DND-41 (cell line): ENCODE measurements around the gene CRACR2B.

ENCODE experiments used
- ATAC-seq: fragments of 200-7000 bp; cut with Tn5 transposase; 3 replicates; pipeline ENCODE4 v1.9.1; 2021; ENCODE audit warnings: low read depth; ENCODE audit not compliant: insufficient read depth
- DNase-seq: peaks from one replicate; pipeline ENCODE4 v3.0.0-alpha.2; 2020
- H2AFZ ChIP-seq: 2 replicates; pipeline ENCODE4 v1.6.0; 2012; ENCODE audit warnings: low read depth, low read length
- H3K27ac ChIP-seq: 2 replicates; pipeline ENCODE4 v1.5.1; 2012; ENCODE audit warnings: low read length, inconsistent platforms
- H3K27me3 ChIP-seq: fragments of 200-600 bp; sonication (generic); 2 replicates; pipeline ENCODE4 v1.6.0; 2012; ENCODE audit warnings: low read length, mild to moderate bottlenecking, inconsistent platforms; ENCODE audit not compliant: insufficient read depth, poor library complexity
- H3K36me3 ChIP-seq: 2 replicates; pipeline ENCODE4 v1.5.1; 2012; ENCODE audit warnings: low read length, inconsistent platforms; ENCODE audit not compliant: insufficient read depth
- H3K4me1 ChIP-seq: 2 replicates; pipeline ENCODE4 v1.5.1; 2012; ENCODE audit warnings: mild to moderate bottlenecking, low read length; ENCODE audit not compliant: insufficient read depth
- H3K4me2 ChIP-seq: 2 replicates; pipeline ENCODE4 v1.6.0; 2012; ENCODE audit warnings: mild to moderate bottlenecking, moderate library complexity, low read length, inconsistent platforms; ENCODE audit not compliant: insufficient read depth
- H3K4me3 ChIP-seq, 2 experiments: fragments of 200-600 bp in 1 of 2; shearing (Covaris generic) in 1 of 2; 2 replicates each; pipeline ENCODE4 v1.5.1; 2012 to 2016; ENCODE audit warnings: inconsistent platforms in 2 of 2, low read length in 2 of 2, mild to moderate bottlenecking in 2 of 2, low read depth in 1 of 2, moderate library complexity in 1 of 2
- H3K79me2 ChIP-seq: 2 replicates; pipeline ENCODE4 v1.6.0; 2012; ENCODE audit warnings: low read length, inconsistent platforms; ENCODE audit not compliant: insufficient read depth
- H3K9ac ChIP-seq: 2 replicates; pipeline ENCODE4 v1.6.0; 2012; ENCODE audit warnings: low read depth, mild to moderate bottlenecking, inconsistent platforms, low read length, moderate library complexity
- H3K9me3 ChIP-seq: 2 replicates; pipeline ENCODE4 v1.5.1; 2012; ENCODE audit warnings: low read length, moderate library complexity, mild to moderate bottlenecking, inconsistent platforms; ENCODE audit not compliant: insufficient read depth, severe bottlenecking
- H4K20me1 ChIP-seq: 2 replicates; pipeline ENCODE4 v1.6.0; 2012; ENCODE audit warnings: low read length; ENCODE audit not compliant: insufficient read depth
- CTCF ChIP-seq: IDR thresholded peaks from 2 replicates; pipeline ENCODE4 v1.5.1; 2012; ENCODE audit warnings: borderline replicate concordance, low read length, moderate library complexity, mild to moderate bottlenecking; ENCODE audit not compliant: poor library complexity, severe bottlenecking; ENCODE audit errors: extremely low read depth
- EZH2 ChIP-seq: IDR thresholded peaks from 3 replicates; pipeline ENCODE4 v1.6.1; 2012; ENCODE audit warnings: borderline replicate concordance, low read depth, mild to moderate bottlenecking, moderate library complexity, low read length, inconsistent platforms; ENCODE audit not compliant: severe bottlenecking

The CRACR2B gene

GRCh38 chr11:782264-783174, 45.2 kb upstream of the CRACR2B start:
- no peak overlapping the region for H3K27ac ChIP-seq
- peaks cover 28% of the 10 kb centered on the region for H3K4me1 ChIP-seq
- no peak overlapping the region for H3K4me2 ChIP-seq
- H3K79me2 ChIP-seq = peaks cover 28% of the 10 kb centered on the region
- H3K4me3 ChIP-seq = no peak overlapping the region
- no peaks in the 10 kb centered on the region for H3K27me3 ChIP-seq
- no peak overlapping the region for H2AFZ ChIP-seq
- peaks cover 27% of the 10 kb centered on the region for H3K36me3 ChIP-seq
- no peaks in the 10 kb centered on the region for H3K9me3 ChIP-seq
- DNase-seq (no peak), ATAC-seq (no peak)
- peaks cover 35% of the 10 kb centered on the region for H4K20me1 ChIP-seq
- TF ChIP-seq EZH2 = no peak
- TF ChIP-seq CTCF = no peak
- no peak overlapping the region for H3K9ac ChIP-seq

- no peak overlapping the region for H3K27ac ChIP-seq
- H3K36me3 ChIP-seq = peaks cover 24% of the 10 kb centered on the region
- H3K4me1 ChIP-seq = peaks cover 21% of the 10 kb centered on the region
- H3K4me2 ChIP-seq = no peak overlapping the region
- H3K9me3 ChIP-seq = no peaks in the 10 kb centered on the region
- no peak overlapping the region for H2AFZ ChIP-seq
- no peaks in the 10 kb centered on the region for H3K27me3 ChIP-seq
- peaks cover 32% of the 10 kb centered on the region for H4K20me1 ChIP-seq
- no peak for DNase-seq
- peaks cover 17% of the 10 kb centered on the region for H3K79me2 ChIP-seq
- no peak for ATAC-seq
- no peak overlapping the region for H3K4me3 ChIP-seq
- no peak overlapping the region for H3K9ac ChIP-seq
- no peak for TF ChIP-seq EZH2
- TF ChIP-seq CTCF = no peak
Observed at GRCh38 chr11:783581-784015, 44.1 kb upstream of the CRACR2B start.

- no peak overlapping the region for H3K27ac ChIP-seq
Observed at GRCh38 chr11:786235-787083, 41.3 kb upstream of the CRACR2B start.

More at GRCh38 chr11:786235-787083, 41.3 kb upstream of the CRACR2B start:
- no peak overlapping the region for H3K4me2 ChIP-seq
- DNase-seq = no peak
- H3K4me3 ChIP-seq = no peak overlapping the region
- H3K9ac ChIP-seq = no peak overlapping the region
- no peaks in the 10 kb centered on the region for H3K9me3 ChIP-seq
- H3K79me2 ChIP-seq = no peaks in the 10 kb centered on the region
- no peak overlapping the region for H2AFZ ChIP-seq
- H3K36me3 ChIP-seq = 0 out of 2 replicates have a peak, but pooled peaks cover 6% of the 10 kb centered on the region
- H3K4me1 ChIP-seq = no peaks in the 10 kb centered on the region
- no peak for ATAC-seq
- H4K20me1 ChIP-seq = peaks cover 24% of the 10 kb centered on the region
- no peak for TF ChIP-seq EZH2
- no peak for TF ChIP-seq CTCF
- no peaks in the 10 kb centered on the region for H3K27me3 ChIP-seq
